A549 (cell line): Measurements from ENCODE around the gene BBIP1. TPM values are rescaled to one million over a fixed set of nuclear protein-coding genes. Genes with fewer than 3 reads are reported as not detected.

Experiments
- ATAC-seq, 2 experiments: fragments of 200-7000 bp in 1 of 2; fragments of >200 bp in 1 of 2; cut with Nextera tagmentation in 1 of 2; cut with Tn5 transposase in 1 of 2; 3 replicates each; pipeline versions ENCODE4 v1.8.0 to v1.9.1; 2018 to 2020; ENCODE audit warnings: mild to moderate bottlenecking in 1 of 2, moderate library complexity in 1 of 2
- CTCF ChIA-PET: fragments of 300-600 bp; sonication (Branson Sonifier 250); formaldehyde crosslinking; extraction: SDS; loops from one replicate; lab custom pipeline; 2021; ENCODE audit warnings: antibody characterized with exemption, inconsistent platforms; lab: Yijun Ruan, JAX
- POLR2A ChIA-PET: fragments of 350-600 bp; formaldehyde crosslinking; extraction: SDS; loops from one replicate; lab custom pipeline; 2021; ENCODE audit warnings: antibody characterized with exemption, inconsistent platforms; lab: Yijun Ruan, JAX
- DNase-seq, 2 experiments: peaks; one replicate each; pipeline versions ENCODE4 v3.0.0 to v3.0.0-alpha.2; 2011 to 2016; ENCODE audit warnings: low read depth in 1 of 2, low spot score in 1 of 2
- FAIRE-seq: peaks from 2 replicates; lab custom pipeline; 2011; peaks lifted over from hg19 to GRCh38; lab: Jason Lieb, UNC
- H3K27ac ChIP-seq, 2 experiments: fragments of >200 bp; sonication (Bioruptor Twin); formaldehyde crosslinking; 3 replicates each; pipeline ENCODE4 v1.5.1; 2016 to 2017
- H3K4me1 ChIP-seq: fragments of >200 bp; sonication (Bioruptor Twin); formaldehyde crosslinking; 3 replicates; pipeline ENCODE4 v1.6.1; 2016
- H3K4me2 ChIP-seq: fragments of >200 bp; sonication (Bioruptor Twin); formaldehyde crosslinking; 3 replicates; pipeline ENCODE4 v1.6.1; 2016
- H3K4me3 ChIP-seq: fragments of >200 bp; sonication (Bioruptor Twin); formaldehyde crosslinking; 3 replicates; pipeline ENCODE4 v1.5.1; 2016
- H3K9me3 ChIP-seq: fragments of >200 bp; sonication (Bioruptor Twin); formaldehyde crosslinking; 3 replicates; pipeline ENCODE4 v1.6.1; 2016
- ATOH8 ChIP-seq: fragments of 250-450 bp; sonication (Bioruptor Pico); IDR thresholded peaks from 2 replicates; pipeline ENCODE4 v1.5.0; 2020; ENCODE audit warnings: low read depth, mild to moderate bottlenecking, moderate library complexity
- CBX2 ChIP-seq: fragments of 200-600 bp; sonication (generic); IDR thresholded peaks from 2 replicates; pipeline ENCODE4 v1.6.1; 2016; ENCODE audit warnings: low read depth, mild to moderate bottlenecking, borderline replicate concordance
- CEBPB ChIP-seq, 2 experiments: fragments of >200 bp in 1 of 2; sonication (Bioruptor Twin) in 1 of 2; formaldehyde crosslinking in 1 of 2; IDR thresholded peaks; 2 replicates each; pipeline ENCODE4 v1.6.1; 2012 to 2016
- CHD4 ChIP-seq: fragments of 200-600 bp; sonication (generic); IDR thresholded peaks from 2 replicates; pipeline ENCODE4 v1.6.1; 2016; ENCODE audit warnings: antibody characterized with exemption, mild to moderate bottlenecking, borderline replicate concordance
- FOSB ChIP-seq: fragments of 250-450 bp; sonication (Bioruptor Pico); IDR thresholded peaks from 2 replicates; pipeline ENCODE4 v1.5.0; 2020; ENCODE audit warnings: mild to moderate bottlenecking, moderate library complexity
- GATA3 ChIP-seq: IDR thresholded peaks from 2 replicates; pipeline ENCODE4 v1.6.1; 2012; ENCODE audit warnings: borderline replicate concordance
- HDAC2 ChIP-seq: fragments of 200-600 bp; sonication (generic); IDR thresholded peaks from 2 replicates; pipeline ENCODE4 v1.6.1; 2016
- HES2 ChIP-seq: fragments of >200 bp; sonication (Bioruptor Twin); formaldehyde crosslinking; IDR thresholded peaks from 2 replicates; pipeline ENCODE4 v1.6.1; 2016
- HEYL ChIP-seq: fragments of 250-450 bp; sonication (Bioruptor Pico); IDR thresholded peaks from 2 replicates; pipeline ENCODE4 v1.8.0; 2021; ENCODE audit warnings: mild to moderate bottlenecking, moderate library complexity
- HMGXB4 ChIP-seq: fragments of 250-450 bp; sonication (Bioruptor Pico); IDR thresholded peaks from 2 replicates; pipeline ENCODE4 v1.5.0; 2021; ENCODE audit warnings: mild to moderate bottlenecking, moderate library complexity, borderline replicate concordance
- HOXB5 ChIP-seq: fragments of 250-450 bp; sonication (Bioruptor Pico); IDR thresholded peaks from 2 replicates; pipeline ENCODE4 v1.5.0; 2020; ENCODE audit warnings: mild to moderate bottlenecking, moderate library complexity
- JUNB ChIP-seq: fragments of >200 bp; sonication (Bioruptor Twin); formaldehyde crosslinking; IDR thresholded peaks from 2 replicates; pipeline ENCODE4 v1.6.1; 2016
- KDM1A ChIP-seq: fragments of 200-600 bp; sonication (generic); IDR thresholded peaks from 2 replicates; pipeline ENCODE4 v1.6.1; 2016; ENCODE audit warnings: low read depth, mild to moderate bottlenecking
- KDM5A ChIP-seq: fragments of 200-600 bp; sonication (generic); IDR thresholded peaks from 2 replicates; pipeline ENCODE4 v1.6.1; 2016; ENCODE audit warnings: antibody characterized with exemption, mild to moderate bottlenecking
- MAFK ChIP-seq: fragments of 450-650 bp; IDR thresholded peaks from 2 replicates; pipeline ENCODE4 v1.6.1; 2014; ENCODE audit not compliant: partially characterized antibody
- MAX ChIP-seq: IDR thresholded peaks from 2 replicates; pipeline ENCODE4 v1.6.1; 2012
- RCOR1 ChIP-seq: fragments of 150-350 bp; IDR thresholded peaks from 2 replicates; pipeline ENCODE4 v1.6.1; 2014; ENCODE audit warnings: antibody characterized with exemption, low read length, low read depth
- SREBF2 ChIP-seq: fragments of 450-650 bp; IDR thresholded peaks from 2 replicates; pipeline ENCODE4 v1.6.1; 2014; ENCODE audit warnings: mild to moderate bottlenecking, moderate library complexity
- ZNF302 ChIP-seq: fragments of 250-450 bp; sonication (Bioruptor Pico); IDR thresholded peaks from 2 replicates; pipeline ENCODE4 v1.9.0; 2021; ENCODE audit warnings: inconsistent platforms, mild to moderate bottlenecking, moderate library complexity
- WGBS: methylation state at CpG from one replicate; pipeline ENCODE4 v1.1.6; 2017; ENCODE audit errors: missing lambda C conversion rate; 5-methylcytosine and 5-hydroxymethylcytosine counted together
- polyA plus RNA-seq, 4 experiments: library from polyadenylated mRNA; depleted of rRNA in 3 of 4; stranded (reverse); fragments of >200 nt; fragmentation: RNase III in 1 of 4; extraction: RNeasy Plus Mini Kit Qiagen cat#74134 plus additional on column Dnase treatment in 1 of 4; gene quantifications; 2 replicates in 3 of 4; 3 replicates in 1 of 4; pipeline ENCODE4 v1.2.3, GENCODE V29; 2011 to 2017
- TF ChIP-seq, protein P1 (sequence below): fragments of >200 bp; sonication (Bioruptor Twin); formaldehyde crosslinking; IDR thresholded peaks from 3 replicates; pipeline ENCODE4 v1.6.1; 2016
- TF ChIP-seq, protein P2 (sequence below): fragments of >200 bp; sonication (Bioruptor Twin); formaldehyde crosslinking; IDR thresholded peaks from 3 replicates; pipeline ENCODE4 v1.5.1; 2016

The BBIP1 gene
- polyA plus RNA-seq, 2 of the 4 experiments (the other 2 are of a cell fraction) = 57.2 to 83.4 TPM

GRCh38 chr10:110880012-110880411, 39.0 kb downstream of the BBIP1 start:
- no peak for FAIRE-seq
- no peak overlapping the region for H3K4me3 ChIP-seq
- no peak overlapping the region for H3K4me2 ChIP-seq
- no peaks in the 10 kb centered on the region for H3K9me3 ChIP-seq
- TF ChIP-seq HEYL (CRISPR knock-in tag) = no peak
- no peak for TF ChIP-seq HMGXB4 (CRISPR knock-in tag)
- H3K27ac ChIP-seq = no peak overlapping the region
- 78% methylated on average over 3 of the region's 3 CpGs for WGBS
- H3K4me1 ChIP-seq = peaks cover 21% of the 10 kb centered on the region; the same call in 2 of the 3 replicates
- POLR2A ChIA-PET = interaction anchor here (0.6 to 1.6 kb wide), 2 partner anchors 9 to 36 kb away, joined by 3 to 5 read pairs; partner anchors contain the start of gene PDCD4
- no peak for DNase-seq
- CTCF ChIA-PET = interaction anchor here (2.7 kb wide), 1 partner anchor 14 kb away, joined by 8 read pairs; no protein-coding TSS in a partner anchor
- ATAC-seq = peak; percentile 32 to 54; a peak in 3 of 6 replicates

- DNase-seq (no peak), ATAC-seq (no peak), FAIRE-seq (no peak)
- WGBS = 90% methylated on average over 1 of the region's 1 CpG
- no peak overlapping the region for H3K4me2 ChIP-seq
- TF ChIP-seq HMGXB4 (CRISPR knock-in tag) (no peak), SREBF2 (no peak), MAX (no peak), HOXB5 (CRISPR knock-in tag) (no peak), CEBPB (IDR thresholded peaks at IDR 0.05) (no peak), HDAC2 (no peak)
- TF ChIP-seq, all 56 proteins: peak for 0
- H3K27ac ChIP-seq = no peak overlapping the region
- ChIA-PET POLR2A (no interaction called here), CTCF (interaction anchor here (1.1 to 3.2 kb wide), 3 partner anchors 10 to 73 kb away, joined by 3 to 11 read pairs (median 5); no protein-coding TSS in a partner anchor)
- H3K4me3 ChIP-seq = no peak overlapping the region
- H3K4me1 ChIP-seq = peaks cover 26% of the 10 kb centered on the region; the same call in 2 of the 3 replicates
- H3K9me3 ChIP-seq = no peaks in the 10 kb centered on the region
Measured at GRCh38 chr10:110876788-110877187, 42.2 kb downstream of the BBIP1 start.

GRCh38 chr10:110876000-110876399, 43.0 kb downstream of the BBIP1 start:
- ATAC-seq (no peak), FAIRE-seq (no peak)
- Histone ChIP-seq H3K9me3 (no peaks in the 10 kb centered on the region), H3K4me3 (no peak overlapping the region)
- TF ChIP-seq KDM5A (no peak), JUNB (no peak)
- TF ChIP-seq, protein P1, sequence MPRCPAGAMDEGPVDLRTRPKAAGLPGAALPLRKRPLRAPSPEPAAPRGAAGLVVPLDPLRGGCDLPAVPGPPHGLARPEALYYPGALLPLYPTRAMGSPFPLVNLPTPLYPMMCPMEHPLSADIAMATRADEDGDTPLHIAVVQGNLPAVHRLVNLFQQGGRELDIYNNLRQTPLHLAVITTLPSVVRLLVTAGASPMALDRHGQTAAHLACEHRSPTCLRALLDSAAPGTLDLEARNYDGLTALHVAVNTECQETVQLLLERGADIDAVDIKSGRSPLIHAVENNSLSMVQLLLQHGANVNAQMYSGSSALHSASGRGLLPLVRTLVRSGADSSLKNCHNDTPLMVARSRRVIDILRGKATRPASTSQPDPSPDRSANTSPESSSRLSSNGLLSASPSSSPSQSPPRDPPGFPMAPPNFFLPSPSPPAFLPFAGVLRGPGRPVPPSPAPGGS = no peak
- TF ChIP-seq, all 56 proteins: peak for 0
- Histone ChIP-seq H3K4me2 (no peak overlapping the region), H3K4me1 (peaks cover 27% of the 10 kb centered on the region), H3K27ac (no peak overlapping the region)
- CTCF ChIA-PET = interaction anchor here (3.2 kb wide), 1 partner anchor 18 kb away, joined by 11 read pairs; no protein-coding TSS in a partner anchor
- no peak for DNase-seq
- 79% methylated on average over 2 of the region's 2 CpGs for WGBS
- POLR2A ChIA-PET = no interaction called here

- Histone ChIP-seq H3K27ac (peak overlapping the region in 1 of 2 experiments; percentile 55; a peak in 1 of 6 replicates), H3K4me1 (peaks cover 31% of the 10 kb centered on the region), H3K4me3 (peak overlapping the region; percentile 78), H3K9me3 (no peaks in the 10 kb centered on the region), H3K4me2 (peak overlapping the region; percentile 88)
- ATAC-seq (no peak), DNase-seq (no peak), FAIRE-seq (no peak)
- 77% methylated on average over 2 of the region's 2 CpGs for WGBS
- CTCF ChIA-PET = interaction anchor here (0.8 to 1.3 kb wide), 2 partner anchors 18 to 20 kb away, joined by 3 to 4 read pairs; no protein-coding TSS in a partner anchor
- POLR2A ChIA-PET = interaction anchor here (1.9 kb wide), 1 partner anchor 45 kb away, joined by 18 read pairs; the partner anchor contains the start of genes BBIP1 and SHOC2
- TF ChIP-seq ATOH8 (CRISPR knock-in tag) (no peak), CBX2 (no peak), GATA3 (no peak), MAFK (no peak), CHD4 (no peak), FOSB (CRISPR knock-in tag) (no peak), RCOR1 (no peak), MAX (no peak), HES2 (no peak), ZNF302 (CRISPR knock-in tag) (no peak), KDM1A (no peak)
- TF ChIP-seq, protein P2, sequence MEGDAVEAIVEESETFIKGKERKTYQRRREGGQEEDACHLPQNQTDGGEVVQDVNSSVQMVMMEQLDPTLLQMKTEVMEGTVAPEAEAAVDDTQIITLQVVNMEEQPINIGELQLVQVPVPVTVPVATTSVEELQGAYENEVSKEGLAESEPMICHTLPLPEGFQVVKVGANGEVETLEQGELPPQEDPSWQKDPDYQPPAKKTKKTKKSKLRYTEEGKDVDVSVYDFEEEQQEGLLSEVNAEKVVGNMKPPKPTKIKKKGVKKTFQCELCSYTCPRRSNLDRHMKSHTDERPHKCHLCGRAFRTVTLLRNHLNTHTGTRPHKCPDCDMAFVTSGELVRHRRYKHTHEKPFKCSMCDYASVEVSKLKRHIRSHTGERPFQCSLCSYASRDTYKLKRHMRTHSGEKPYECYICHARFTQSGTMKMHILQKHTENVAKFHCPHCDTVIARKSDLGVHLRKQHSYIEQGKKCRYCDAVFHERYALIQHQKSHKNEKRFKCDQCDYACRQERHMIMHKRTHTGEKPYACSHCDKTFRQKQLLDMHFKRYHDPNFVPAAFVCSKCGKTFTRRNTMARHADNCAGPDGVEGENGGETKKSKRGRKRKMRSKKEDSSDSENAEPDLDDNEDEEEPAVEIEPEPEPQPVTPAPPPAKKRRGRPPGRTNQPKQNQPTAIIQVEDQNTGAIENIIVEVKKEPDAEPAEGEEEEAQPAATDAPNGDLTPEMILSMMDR = no peak
Measured at GRCh38 chr10:110873951-110874350, 45.0 kb downstream of the BBIP1 start.
